ENCODE measurements around the gene SYTL2.
A peak's percentile ranks its signal among the peaks of the same experiment; 100 is the strongest.
"Not testable (repeated sequence)": the region's sequence is repeated elsewhere in the genome, so short reads cannot be mapped to it uniquely, and the experiment has no call there.

The SYTL2 gene

GRCh38 chr11:85810871-85811611 is at the start of gene SYTL2:
Gene SYTL2, minus strand, starts transcription at chr11:85811141. Its CDS starts 53,416 bp downstream, at chr11:85757725.
- peak; percentile 35 for DNase-seq

GRCh38 chr11:85859541-85859940 is 48.6 kb upstream of the SYTL2 start:
- not testable (repeated sequence) for DNase-seq

- no peak for DNase-seq
Observed at GRCh38 chr11:85857098-85857497, 46.2 kb upstream of the SYTL2 start.

GRCh38 chr11:85855341-85855656 is 44.4 kb upstream of the SYTL2 start, which contains the start of gene CCDC83:
Gene CCDC83, plus strand, starts transcription at chr11:85855383. Its CDS starts 9,741 bp downstream, at chr11:85865124.
- DNase-seq = no peak

- peak; percentile 86 for DNase-seq
Observed at GRCh38 chr11:85854557-85855340, 43.8 kb upstream of the SYTL2 start.

GRCh38 chr11:85854212-85854556 is 43.2 kb upstream of the SYTL2 start:
- DNase-seq = no peak

- not testable (repeated sequence) for DNase-seq
Observed at GRCh38 chr11:85853541-85853940, 42.6 kb upstream of the SYTL2 start.

GRCh38 chr11:85852754-85853153 is 41.8 kb upstream of the SYTL2 start:
- DNase-seq = not testable (repeated sequence)

GRCh38 chr11:85848556-85848955 is 37.6 kb upstream of the SYTL2 start:
- DNase-seq = no peak

- no peak for DNase-seq
Observed at GRCh38 chr11:85848006-85848405, 37.1 kb upstream of the SYTL2 start.

GRCh38 chr11:85847436-85847835 is 36.5 kb upstream of the SYTL2 start:
- no peak for DNase-seq

- DNase-seq = no peak
Observed at GRCh38 chr11:85845124-85845631, 34.2 kb upstream of the SYTL2 start.

GRCh38 chr11:85844439-85845123 is 33.6 kb upstream of the SYTL2 start:
- DNase-seq = no peak

GRCh38 chr11:85843929-85844328 is 33.0 kb upstream of the SYTL2 start:
- DNase-seq = no peak

- not testable (repeated sequence) for DNase-seq
Observed at GRCh38 chr11:85840932-85841331, 30.0 kb upstream of the SYTL2 start.

GRCh38 chr11:85835729-85836128 is 24.8 kb upstream of the SYTL2 start:
- DNase-seq = no peak

- DNase-seq = no peak
Observed at GRCh38 chr11:85835263-85835662, 24.3 kb upstream of the SYTL2 start.

- DNase-seq = no peak
Observed at GRCh38 chr11:85831050-85831449, 20.1 kb upstream of the SYTL2 start.

GRCh38 chr11:85829172-85829571 is 18.2 kb upstream of the SYTL2 start:
- no peak for DNase-seq

GRCh38 chr11:85828640-85828978 is 17.7 kb upstream of the SYTL2 start:
- DNase-seq = no peak

GRCh38 chr11:85827748-85828639 is 17.1 kb upstream of the SYTL2 start:
- DNase-seq = no peak

GRCh38 chr11:85826116-85826855 is 15.3 kb upstream of the SYTL2 start:
- DNase-seq = no peak

All from NCI-H2029 (cell line).